HCT116 (cell line): ENCODE data around the gene ARHGAP8. TPM values are rescaled to one million over a fixed set of nuclear protein-coding genes. Genes with fewer than 3 reads are reported as not detected.
A peak's percentile ranks its signal among the peaks of the same experiment; 100 is the strongest.

Experiments used
- ATAC-seq: fragments of 200-7000 bp; cut with Tn5 transposase; 2 replicates; pipeline ENCODE4 v1.9.1; 2020; ENCODE audit warnings: mild to moderate bottlenecking, moderate library complexity
- BruUV-seq: library from RNA; stranded (reverse); fragments of 400-500 nt; replicated peaks from 2 replicates; lab custom pipeline; 2021; lab: Mats Ljungman, UMichigan
- CTCF ChIA-PET: fragments of 300-600 bp; sonication (Branson Sonifier 250); formaldehyde crosslinking; loops from one replicate; lab custom pipeline; 2021; ENCODE audit warnings: antibody characterized with exemption; lab: Charles Lee
- POLR2A ChIA-PET: fragments of 300-600, 350-600 bp; sonication (Branson Sonifier 250); formaldehyde crosslinking; loops from one replicate; lab custom pipeline; 2021; ENCODE audit warnings: antibody characterized with exemption; lab: Charles Lee
- RAD21 ChIA-PET, 2 experiments: fragments of 300-600 bp; sonication (Branson Sonifier 250); formaldehyde crosslinking; loops; one replicate each; lab custom pipeline; 2023; ENCODE audit warnings: low total read pairs in 2 of 2; ENCODE audit not compliant: uncharacterized antibody in 2 of 2, unreplicated experiment in 2 of 2, low non-redundant PET in 1 of 2; lab: Charles Lee
- DNase-seq: peaks from one replicate; pipeline ENCODE4 v3.0.0-alpha.2; 2010; ENCODE audit warnings: low read depth, low spot score
- H2AFZ ChIP-seq: fragments of 200-600 bp; shearing (Covaris generic), sonication (generic); 2 replicates; pipeline ENCODE4 v1.6.1; 2017; ENCODE audit warnings: low read depth, mixed run types, mixed read lengths, antibody characterized with exemption, low read length; ENCODE audit not compliant: poor library complexity, severe bottlenecking
- H3K27ac ChIP-seq: 2 replicates; pipeline ENCODE4 v1.5.1; 2012; ENCODE audit warnings: low read depth, low read length
- H3K27me3 ChIP-seq: fragments of 200-600 bp; sonication (generic); 2 replicates; pipeline ENCODE4 v1.6.1; 2016; ENCODE audit warnings: mixed run types, low read length, mixed read lengths; ENCODE audit not compliant: insufficient read depth
- H3K36me3 ChIP-seq, 2 experiments: fragments of 200-500 bp in 1 of 2; fragments of 200-600 bp in 1 of 2; sonication (Bioruptor generic) in 1 of 2; sonication (generic) in 1 of 2; 2 replicates each; pipeline versions ENCODE4 v1.5.1 to v1.6.1; 2014 to 2016; ENCODE audit warnings: low read length in 2 of 2, inconsistent platforms in 1 of 2, mixed read lengths in 1 of 2, mixed run types in 1 of 2; ENCODE audit not compliant: insufficient read depth in 2 of 2, control insufficient read depth in 1 of 2
- H3K4me1 ChIP-seq, 2 experiments: fragments of 200-600 bp in 1 of 2; sonication (generic) in 1 of 2; 2 replicates each; pipeline versions ENCODE4 v1.5.1 to v1.6.1; 2012 to 2017; ENCODE audit warnings: low read length in 2 of 2, inconsistent platforms in 1 of 2, mild to moderate bottlenecking in 1 of 2, mixed read lengths in 1 of 2, mixed run types in 1 of 2, moderate library complexity in 1 of 2; ENCODE audit not compliant: insufficient read depth in 2 of 2, control insufficient read depth in 1 of 2
- H3K4me2 ChIP-seq: fragments of 200-600 bp; sonication (generic); 2 replicates; pipeline ENCODE4 v1.6.1; 2017; ENCODE audit warnings: mixed run types, low read length, mixed read lengths
- H3K4me3 ChIP-seq, 2 experiments: fragments of 200-600 bp in 1 of 2; sonication (generic) in 1 of 2; replicated peaks in 1 of 2; 2 replicates each; pipeline ENCODE4 v1.5.1; 2011 to 2016; ENCODE audit warnings: low read length in 2 of 2, control low read depth in 1 of 2, low read depth in 1 of 2, mild to moderate bottlenecking in 1 of 2, mixed read lengths in 1 of 2, mixed run types in 1 of 2
- H3K79me2 ChIP-seq: fragments of 200-600 bp; sonication (generic); 2 replicates; pipeline ENCODE4 v1.6.1; 2017; ENCODE audit warnings: mild to moderate bottlenecking, mixed run types, low read length, moderate library complexity, mixed read lengths; ENCODE audit not compliant: insufficient read depth
- H3K9ac ChIP-seq: fragments of 200-600 bp; sonication (generic); 2 replicates; pipeline ENCODE4 v1.6.1; 2016; ENCODE audit warnings: low read length, mixed read lengths
- H3K9me2 ChIP-seq: fragments of 200-600 bp; sonication (generic), shearing (Covaris generic); 2 replicates; pipeline ENCODE4 v1.6.1; 2017; ENCODE audit warnings: mixed run types, mild to moderate bottlenecking, moderate library complexity; ENCODE audit not compliant: insufficient read depth
- H3K9me3 ChIP-seq, 2 experiments: fragments of 200-500 bp in 1 of 2; fragments of 200-600 bp in 1 of 2; sonication (Bioruptor generic) in 1 of 2; sonication (generic) in 1 of 2; 2 replicates each; pipeline ENCODE4 v1.6.1; 2014 to 2017; ENCODE audit warnings: low read length in 2 of 2, mixed read lengths in 2 of 2, inconsistent platforms in 1 of 2, low read depth in 1 of 2, mild to moderate bottlenecking in 1 of 2, mixed run types in 1 of 2, moderate library complexity in 1 of 2; ENCODE audit not compliant: control insufficient read depth in 1 of 2, insufficient read depth in 1 of 2
- H4K20me1 ChIP-seq: fragments of 200-600 bp; sonication (generic), shearing (Covaris generic); 2 replicates; pipeline ENCODE4 v1.6.1; 2017; ENCODE audit warnings: mixed run types, mild to moderate bottlenecking, moderate library complexity; ENCODE audit not compliant: insufficient read depth
- CBX3 ChIP-seq: IDR thresholded peaks from 2 replicates; pipeline ENCODE4 v1.6.1; 2012; ENCODE audit warnings: low read depth
- CEBPB ChIP-seq: IDR thresholded peaks from 2 replicates; pipeline ENCODE4 v1.6.1; 2012; ENCODE audit warnings: low read depth
- EZH2 ChIP-seq: fragments of 200-600 bp; sonication (generic); IDR thresholded peaks from 2 replicates; pipeline ENCODE4 v1.6.1; 2017; ENCODE audit warnings: antibody characterized with exemption, mixed run types
- SP1 ChIP-seq: IDR thresholded peaks from 2 replicates; pipeline ENCODE4 v1.6.1; 2012; ENCODE audit warnings: low read depth
- YY1 ChIP-seq: IDR thresholded peaks from 2 replicates; pipeline ENCODE4 v1.6.1; 2011; ENCODE audit warnings: low read length, low read depth, moderate library complexity, mild to moderate bottlenecking; ENCODE audit not compliant: insufficient replicate concordance; ENCODE audit errors: extremely low read depth
- intact Hi-C: fragments of 100-400 bp; cut with micrococcal nuclease; formaldehyde crosslinking; loops from 2 replicates; pipeline ENCODE4 v1.10.0; 2022
- total RNA-seq: library from RNA; stranded (reverse); gene quantifications from one replicate; pipeline ENCODE4 v1.2.1, GENCODE V29; 2021; ENCODE audit not compliant: unreplicated experiment
- TF ChIP-seq, protein P1 (sequence below): IDR thresholded peaks from 2 replicates; pipeline ENCODE4 v1.6.1; 2012
- TF ChIP-seq, protein P2 (sequence below): IDR thresholded peaks from 2 replicates; pipeline ENCODE4 v1.6.1; 2011; ENCODE audit warnings: mild to moderate bottlenecking, low read length, moderate library complexity; ENCODE audit not compliant: insufficient replicate concordance; ENCODE audit errors: extremely low read depth

Gene ARHGAP8
- total RNA-seq, 1 experiment from 2014 or later: 67.5 TPM

DNA sequence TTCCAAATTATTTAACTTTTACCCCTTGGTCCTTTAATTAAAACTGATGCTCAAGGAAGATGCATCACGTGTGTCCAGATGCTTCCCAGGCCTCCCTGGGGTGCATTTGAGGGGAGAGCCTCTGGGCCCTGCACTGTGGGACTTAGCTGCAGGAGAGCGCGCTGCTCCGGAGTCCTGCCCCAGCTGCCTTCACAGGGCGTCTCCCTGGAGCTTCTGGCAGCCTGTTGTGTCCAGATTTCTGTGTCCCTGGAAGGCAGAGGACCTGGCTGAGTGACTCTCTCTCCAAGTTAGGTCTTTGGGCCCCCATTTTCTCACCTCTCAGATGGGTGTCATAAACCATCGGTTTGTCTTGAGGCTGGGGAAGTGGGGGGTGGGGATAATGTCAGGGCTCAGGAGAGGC, 3.0 kb downstream of the ARHGAP8 start:
- peaks cover 78% of the 10 kb centered on the region for H3K79me2 ChIP-seq
- RAD21 ChIA-PET: no interaction called here
- H3K4me2 ChIP-seq: peak overlapping the region; percentile 93
- peaks cover 8% of the 10 kb centered on the region; the same call in 1 of the 2 replicates for H4K20me1 ChIP-seq
- no peaks in the 10 kb centered on the region for H3K9me2 ChIP-seq
- peaks cover 0 to 4% of the 10 kb centered on the region in 2 experiments; a peak in 1 of 4 replicates for H3K36me3 ChIP-seq
- H3K4me1 ChIP-seq: peaks cover 56 to 68% of the 10 kb centered on the region in 2 experiments
- peak overlapping the region; percentile 94 for H3K9ac ChIP-seq
- BruUV-seq: no TSS peak
- peak overlapping the region; percentile 11 to 97; a peak in 2 of 4 replicates for H3K4me3 ChIP-seq
- H3K27me3 ChIP-seq: no peaks in the 10 kb centered on the region
- POLR2A ChIA-PET: no interaction called here
- DNase-seq: no peak
- intact Hi-C loops: no loop called here
- H3K27ac ChIP-seq: peak overlapping the region; percentile 76
- no peak overlapping the region for H2AFZ ChIP-seq
- CTCF ChIA-PET: interaction anchor here (2.5 kb wide), 1 partner anchor 70 kb away, joined by 5 read pairs; no protein-coding TSS in a partner anchor
- TF ChIP-seq, protein P1, sequence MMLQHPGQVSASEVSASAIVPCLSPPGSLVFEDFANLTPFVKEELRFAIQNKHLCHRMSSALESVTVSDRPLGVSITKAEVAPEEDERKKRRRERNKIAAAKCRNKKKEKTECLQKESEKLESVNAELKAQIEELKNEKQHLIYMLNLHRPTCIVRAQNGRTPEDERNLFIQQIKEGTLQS: no peak
- TF ChIP-seq, protein P2, sequence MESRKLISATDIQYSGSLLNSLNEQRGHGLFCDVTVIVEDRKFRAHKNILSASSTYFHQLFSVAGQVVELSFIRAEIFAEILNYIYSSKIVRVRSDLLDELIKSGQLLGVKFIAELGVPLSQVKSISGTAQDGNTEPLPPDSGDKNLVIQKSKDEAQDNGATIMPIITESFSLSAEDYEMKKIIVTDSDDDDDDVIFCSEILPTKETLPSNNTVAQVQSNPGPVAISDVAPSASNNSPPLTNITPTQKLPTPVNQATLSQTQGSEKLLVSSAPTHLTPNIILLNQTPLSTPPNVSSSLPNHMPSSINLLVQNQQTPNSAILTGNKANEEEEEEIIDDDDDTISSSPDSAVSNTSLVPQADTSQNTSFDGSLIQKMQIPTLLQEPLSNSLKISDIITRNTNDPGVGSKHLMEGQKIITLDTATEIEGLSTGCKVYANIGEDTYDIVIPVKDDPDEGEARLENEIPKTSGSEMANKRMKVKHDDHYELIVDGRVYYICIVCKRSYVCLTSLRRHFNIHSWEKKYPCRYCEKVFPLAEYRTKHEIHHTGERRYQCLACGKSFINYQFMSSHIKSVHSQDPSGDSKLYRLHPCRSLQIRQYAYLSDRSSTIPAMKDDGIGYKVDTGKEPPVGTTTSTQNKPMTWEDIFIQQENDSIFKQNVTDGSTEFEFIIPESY: no peak
- no peak for TF ChIP-seq SP1
- TF ChIP-seq, all 23 proteins: peak for 0
- H3K9me3 ChIP-seq: no peaks in the 10 kb centered on the region
- no peak for ATAC-seq

DNA sequence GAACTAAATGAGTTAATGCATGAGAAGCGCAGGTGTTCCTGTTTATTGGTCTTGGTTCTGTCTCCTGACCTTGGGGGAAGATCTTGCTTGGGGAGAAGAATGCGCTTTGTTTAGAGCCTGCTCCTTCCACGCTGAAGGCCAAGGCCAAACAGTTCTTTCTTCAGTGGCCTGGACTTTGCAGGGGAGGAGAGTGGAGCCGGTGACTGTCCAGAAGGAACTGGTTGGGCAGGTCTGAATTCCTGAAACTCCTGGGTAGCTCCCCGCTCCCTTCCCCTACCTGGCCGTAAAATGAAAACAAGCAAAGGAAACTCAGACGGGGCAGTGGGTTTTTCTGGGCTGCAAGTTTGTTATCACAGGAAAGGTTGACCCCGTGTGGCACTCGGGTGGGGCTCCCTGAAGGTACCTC, 3.6 kb downstream of the ARHGAP8 start:
- H3K9ac ChIP-seq: peak overlapping the region; percentile 94
- peak; percentile 40 for DNase-seq
- peak overlapping the region; percentile 11 to 97; a peak in 3 of 4 replicates for H3K4me3 ChIP-seq
- TF ChIP-seq EZH2 (no peak), SP1 (peak; percentile 65), CEBPB (no peak), CBX3 (no peak), YY1 (no peak)
- TF ChIP-seq, protein P2: no peak
- H4K20me1 ChIP-seq: peaks cover 9% of the 10 kb centered on the region; the same call in 1 of the 2 replicates
- ChIA-PET RAD21 (no interaction called here), CTCF (interaction anchor here (2.5 kb wide), 1 partner anchor 71 kb away, joined by 5 read pairs; no protein-coding TSS in a partner anchor), POLR2A (no interaction called here)
- H2AFZ ChIP-seq: no peak overlapping the region
- BruUV-seq: no TSS peak
- H3K9me3 ChIP-seq: no peaks in the 10 kb centered on the region
- peaks cover 0 to 4% of the 10 kb centered on the region in 2 experiments; a peak in 1 of 4 replicates for H3K36me3 ChIP-seq
- H3K4me1 ChIP-seq: peaks cover 56 to 68% of the 10 kb centered on the region in 2 experiments
- peak; percentile 65 for ATAC-seq
- H3K27ac ChIP-seq: peak overlapping the region; percentile 76
- H3K4me2 ChIP-seq: peak overlapping the region; percentile 93
- H3K9me2 ChIP-seq: no peaks in the 10 kb centered on the region
- H3K79me2 ChIP-seq: peaks cover 84% of the 10 kb centered on the region
- intact Hi-C loops: no loop called here
- no peaks in the 10 kb centered on the region for H3K27me3 ChIP-seq
